GM04503 (cell line): Measurements from ENCODE around the gene AURKA.

Experiments
- DNase-seq: peaks from one replicate; pipeline ENCODE4 v3.0.0-alpha.2; 2012; ENCODE audit warnings: low read depth

Gene AURKA

DNA sequence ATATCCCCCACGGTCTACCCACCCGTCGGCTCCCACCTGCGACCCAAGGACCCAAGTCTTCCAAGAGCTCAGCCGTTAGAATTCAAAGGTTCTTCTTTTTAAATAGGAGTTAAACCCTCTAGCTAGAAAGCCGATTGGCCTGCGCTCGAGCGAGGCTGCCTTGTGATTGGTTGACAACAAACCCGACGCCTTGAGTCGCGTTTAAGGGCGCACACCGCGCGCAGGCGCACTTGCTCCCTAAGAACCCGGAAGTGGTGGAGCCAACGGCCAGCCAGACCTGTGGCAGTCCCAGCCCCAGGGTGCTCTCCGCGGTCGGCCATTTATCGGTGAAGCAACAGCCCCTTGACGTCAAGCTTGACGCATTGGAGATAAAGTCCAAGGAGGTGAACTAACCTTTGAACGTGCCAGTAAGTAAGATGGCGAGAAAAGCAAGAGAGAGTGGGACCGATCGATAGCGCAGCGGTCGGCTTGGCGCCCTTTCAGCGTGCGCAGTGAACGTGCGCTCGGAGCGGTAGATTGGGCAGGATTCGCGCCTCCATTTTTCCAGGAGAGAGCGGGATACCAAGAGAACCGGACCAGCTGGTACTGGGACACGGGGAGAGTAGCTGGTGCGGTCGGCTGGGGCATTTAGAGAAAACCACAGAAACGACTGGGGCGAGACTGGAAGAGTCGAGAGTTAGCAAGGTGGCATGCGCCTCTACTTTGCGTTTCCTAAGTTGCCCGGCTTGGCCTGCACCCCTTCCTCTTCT lies at the start of gene AURKA, which contains the start of gene CSTF1:
Gene AURKA (minus strand): TSS at position 84 of the 749 bp plus-strand sequence. CDS start 4,018 bp downstream, outside the sequence.
Gene CSTF1 (plus strand): TSS at position 514 of the 749 bp plus-strand sequence. CDS start 2,908 bp downstream, outside the sequence.
- peak; percentile 99 for DNase-seq

DNA sequence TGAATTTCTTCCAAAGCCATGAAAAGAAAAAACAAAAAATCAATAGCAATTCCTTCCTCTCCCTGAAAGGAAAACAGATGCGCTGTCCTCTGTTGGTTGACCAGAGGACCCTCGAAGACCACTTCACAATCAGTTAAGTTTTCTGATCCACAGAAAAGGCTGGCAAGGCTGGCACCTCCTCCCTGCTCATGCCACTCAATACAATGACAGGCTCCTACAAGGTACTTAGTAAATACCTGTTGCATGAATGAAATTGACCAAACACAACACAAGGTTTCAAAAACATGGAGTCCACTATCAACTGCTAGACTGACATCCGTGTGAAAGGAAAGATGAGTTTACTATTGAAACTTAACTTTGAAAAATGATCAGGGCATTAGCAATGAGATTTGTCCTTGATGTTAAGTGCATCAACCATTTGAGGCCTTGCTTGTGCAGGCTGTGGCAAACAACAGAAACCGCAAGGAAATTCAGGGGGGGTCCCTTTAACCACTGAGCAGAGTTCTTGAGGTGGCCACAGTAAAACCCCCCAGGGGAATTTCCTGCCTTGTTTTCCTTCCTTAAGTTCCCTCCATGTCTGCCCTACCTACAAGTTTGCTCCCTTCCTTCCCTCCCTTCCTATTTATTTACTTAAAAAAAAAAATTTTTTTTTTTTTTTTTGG lies 48.5 kb upstream of the AURKA start:
- no peak for DNase-seq

DNA sequence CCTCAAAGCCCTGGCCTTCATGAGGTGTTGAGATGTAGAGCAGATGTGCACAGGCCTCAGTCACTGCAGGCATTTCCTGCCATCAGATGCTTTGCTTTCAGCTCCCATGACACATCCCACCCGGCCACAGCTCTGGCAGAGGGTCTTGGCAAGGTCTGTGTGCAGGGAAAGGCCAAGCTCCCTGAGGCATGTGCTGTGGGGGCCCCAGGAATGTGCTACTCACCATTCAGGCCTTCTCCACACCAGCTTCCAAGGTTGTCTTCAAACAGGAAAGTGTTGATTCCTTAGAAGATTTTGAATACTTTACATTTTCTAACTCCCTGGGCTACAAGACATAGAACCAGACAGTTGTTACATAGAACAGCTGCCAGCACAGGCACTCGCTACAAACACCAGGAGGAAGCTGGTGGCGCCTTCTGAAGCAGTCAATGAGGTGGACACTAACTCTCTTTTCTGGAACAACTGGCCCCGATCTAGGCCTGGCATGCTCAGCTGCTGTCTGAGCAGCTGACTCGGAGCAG lies 47.8 kb upstream of the AURKA start:
- peak; percentile 99 for DNase-seq

DNA sequence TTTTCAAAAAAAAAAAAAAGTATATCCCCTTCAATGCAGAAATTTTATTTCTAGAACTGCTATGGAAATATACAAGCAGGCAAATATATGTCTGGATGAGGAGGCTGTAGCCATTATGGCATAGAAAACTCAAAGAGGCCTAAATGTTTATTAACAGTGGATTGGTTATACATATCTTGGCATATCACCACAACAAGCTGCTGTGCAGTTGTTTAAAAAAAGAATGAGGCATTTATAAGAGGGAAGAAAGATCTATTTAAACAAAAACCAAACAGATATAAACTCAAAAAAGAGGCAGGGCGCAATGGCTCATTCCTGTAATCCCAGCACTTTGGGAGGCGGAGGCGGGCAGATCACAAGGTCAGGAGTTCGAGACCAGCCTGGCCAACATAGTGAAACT lies 46.3 kb upstream of the AURKA start:
- no peak for DNase-seq

DNA sequence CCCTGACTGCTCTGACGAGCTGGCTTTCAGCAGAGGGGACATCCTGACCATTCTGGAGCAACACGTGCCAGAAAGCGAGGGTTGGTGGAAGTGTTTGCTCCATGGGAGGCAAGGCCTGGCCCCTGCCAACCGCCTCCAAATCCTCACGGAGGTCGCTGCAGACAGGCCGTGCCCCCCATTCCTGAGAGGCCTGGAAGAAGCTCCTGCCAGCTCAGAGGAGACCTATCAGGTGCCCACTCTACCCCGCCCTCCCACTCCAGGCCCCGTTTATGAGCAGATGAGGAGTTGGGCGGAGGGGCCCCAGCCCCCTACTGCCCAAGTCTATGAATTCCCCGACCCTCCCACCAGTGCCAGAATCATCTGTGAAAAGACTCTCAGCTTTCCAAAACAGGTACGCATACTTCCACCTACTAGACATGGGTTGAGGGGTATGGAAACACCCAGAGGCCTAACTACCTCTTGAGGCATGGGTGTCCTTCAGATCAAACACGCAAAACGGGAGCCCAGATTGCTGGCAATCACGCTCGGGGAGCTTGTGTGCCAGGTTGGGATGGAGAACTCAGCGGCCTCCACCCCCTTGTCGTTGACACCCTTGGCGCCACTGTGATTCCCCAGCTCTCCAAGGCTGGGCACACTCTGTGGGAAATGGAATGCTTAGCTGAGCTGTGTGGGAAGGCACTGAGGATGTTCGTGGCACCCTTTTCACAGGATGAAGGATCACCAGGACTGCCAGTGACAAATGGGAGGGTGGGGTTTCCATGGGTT lies 45.4 kb upstream of the AURKA start:
- no peak for DNase-seq

DNA sequence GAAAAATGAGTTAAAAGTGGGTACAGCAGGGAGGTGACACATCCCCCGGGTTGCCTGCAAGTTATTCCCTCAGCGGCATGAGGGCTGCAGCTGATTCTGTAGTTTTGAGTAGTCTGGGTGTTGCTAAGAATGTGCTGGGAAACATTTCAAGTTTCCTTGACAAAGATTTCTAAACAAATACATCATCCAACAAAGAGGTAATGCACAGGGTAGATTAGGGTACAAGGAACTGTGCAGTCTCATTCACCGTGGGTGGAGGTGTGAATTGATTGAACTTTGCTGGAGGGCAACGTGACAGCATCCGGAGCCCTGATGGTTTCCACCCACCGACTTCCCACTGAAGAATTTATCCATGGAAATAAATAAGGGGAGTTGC lies 41.9 kb upstream of the AURKA start:
- DNase-seq: peak; percentile 87

DNA sequence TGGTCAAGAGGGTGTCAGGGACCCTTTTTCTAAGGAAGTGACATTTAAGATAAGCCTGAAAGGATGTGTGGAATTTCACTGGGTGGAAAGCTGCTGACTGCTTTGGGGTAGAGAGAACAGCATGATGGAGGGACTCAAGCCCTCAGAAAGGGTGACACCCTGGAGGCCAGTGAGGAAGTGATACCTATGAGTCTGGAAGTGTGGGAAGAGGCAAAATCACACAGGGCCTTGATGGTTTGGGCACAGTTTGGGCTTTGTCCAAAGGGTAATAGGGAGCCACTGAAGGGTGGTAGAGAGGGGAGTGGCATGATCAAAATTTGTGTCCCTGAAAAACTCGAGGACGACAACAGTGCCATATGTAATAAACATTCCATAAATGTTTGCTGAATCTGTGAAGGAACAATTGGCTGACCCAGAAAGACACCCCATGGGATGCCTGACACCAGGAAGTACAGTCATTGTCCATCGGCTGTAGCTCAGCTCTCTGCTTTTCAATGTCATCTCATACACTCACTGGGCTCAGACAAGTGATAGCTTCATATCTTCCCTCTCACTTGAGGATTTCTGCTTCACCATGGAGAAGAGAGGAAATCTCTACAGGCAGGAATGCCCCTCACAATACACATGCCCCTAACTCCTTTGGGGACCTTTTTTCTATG lies 41.3 kb upstream of the AURKA start:
- DNase-seq: no peak

DNA sequence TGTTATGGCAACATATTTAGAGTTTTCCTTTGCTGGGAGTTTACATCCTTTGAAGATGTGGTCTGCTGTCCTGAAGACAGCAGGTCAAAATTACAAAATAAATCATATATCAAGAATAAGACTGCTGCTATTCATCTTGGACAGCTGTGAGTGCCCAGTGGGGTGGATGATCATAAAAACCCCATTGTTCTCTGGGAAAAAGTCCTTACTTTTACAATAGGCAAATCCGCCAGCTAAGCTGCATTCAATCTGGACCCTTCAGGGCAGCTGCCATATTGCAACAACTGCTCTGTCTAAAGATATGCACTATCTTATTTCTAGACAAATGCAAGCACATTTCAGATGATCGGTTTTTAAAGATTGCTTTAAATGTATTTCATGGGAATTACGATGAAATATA lies 39.5 kb upstream of the AURKA start:
- no peak for DNase-seq

DNA sequence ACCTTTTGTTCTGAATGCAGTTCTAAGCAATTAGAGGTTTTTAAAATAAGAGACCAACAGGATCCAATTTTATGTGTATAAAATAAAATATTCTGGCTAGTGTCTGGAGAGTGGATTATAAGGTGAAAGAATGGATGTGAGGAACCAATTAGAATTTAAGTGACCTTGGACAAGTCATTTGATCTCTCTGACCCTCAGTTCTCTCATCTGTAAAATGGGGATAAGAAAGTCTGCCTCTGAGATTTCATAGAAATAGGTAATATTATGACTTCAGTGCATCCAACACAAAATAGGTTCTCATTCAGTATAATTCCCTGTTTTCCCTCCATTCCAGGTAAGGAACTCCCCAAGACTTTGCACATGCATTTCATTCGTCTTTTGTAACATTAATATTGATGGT lies 38.9 kb upstream of the AURKA start:
- DNase-seq: no peak

DNA sequence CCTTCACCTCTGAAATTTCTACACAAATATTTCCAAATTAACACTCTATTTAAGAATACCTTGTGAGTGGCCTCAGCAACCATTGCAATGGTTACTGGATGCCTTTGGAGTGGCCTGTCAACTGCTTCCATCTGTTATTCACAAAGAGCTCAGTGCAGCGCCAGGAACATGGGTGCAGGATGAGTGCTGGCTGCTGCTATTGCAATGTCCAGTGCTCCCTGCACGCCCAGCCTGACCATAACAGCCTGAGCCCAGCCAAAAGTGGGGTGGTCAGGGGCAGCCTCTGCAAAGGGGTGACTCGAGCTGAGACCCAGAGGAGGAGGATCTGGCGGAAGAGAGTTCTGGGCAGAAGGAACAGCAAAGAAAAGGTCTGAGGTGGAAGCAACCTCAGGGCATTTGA lies 38.4 kb upstream of the AURKA start:
- no peak for DNase-seq

DNA sequence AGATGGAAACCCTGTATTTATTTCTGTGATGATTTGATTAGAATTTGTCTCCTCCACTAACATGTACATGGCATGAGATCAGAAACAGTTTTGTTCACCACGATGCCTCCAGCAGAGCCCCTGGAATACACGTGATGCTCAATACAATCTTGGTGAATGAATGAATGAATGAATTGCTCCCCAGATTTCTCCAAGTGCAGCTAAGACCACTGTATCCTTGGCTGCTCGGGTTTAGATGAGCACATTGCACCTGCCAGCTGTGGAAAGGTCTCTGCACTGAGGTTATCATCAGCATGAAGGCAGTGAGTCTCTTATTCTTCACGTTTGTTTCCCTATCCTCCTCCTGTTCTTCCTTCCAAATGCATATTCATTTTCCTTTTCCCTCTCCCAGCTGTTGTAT lies 37.9 kb upstream of the AURKA start:
- no peak for DNase-seq

DNA sequence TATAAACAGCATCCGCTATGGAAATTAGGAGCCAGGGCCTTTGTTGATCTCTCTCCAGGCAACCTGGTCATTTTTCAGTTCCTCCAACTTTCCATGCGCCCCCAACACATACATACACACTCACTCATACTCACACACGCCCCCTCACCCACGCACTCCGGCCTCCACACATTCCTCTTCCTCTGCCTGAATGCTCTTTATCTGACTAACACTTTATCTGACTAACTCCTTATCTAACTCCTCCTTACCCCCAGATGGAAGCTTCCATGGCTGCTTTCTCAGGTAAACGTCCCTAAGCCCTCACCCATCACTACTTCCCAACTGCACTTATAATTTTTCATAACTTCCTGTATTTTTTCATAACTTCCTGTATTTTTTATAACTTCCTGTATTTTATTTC lies 37.5 kb upstream of the AURKA start:
- DNase-seq: peak; percentile 59

DNA sequence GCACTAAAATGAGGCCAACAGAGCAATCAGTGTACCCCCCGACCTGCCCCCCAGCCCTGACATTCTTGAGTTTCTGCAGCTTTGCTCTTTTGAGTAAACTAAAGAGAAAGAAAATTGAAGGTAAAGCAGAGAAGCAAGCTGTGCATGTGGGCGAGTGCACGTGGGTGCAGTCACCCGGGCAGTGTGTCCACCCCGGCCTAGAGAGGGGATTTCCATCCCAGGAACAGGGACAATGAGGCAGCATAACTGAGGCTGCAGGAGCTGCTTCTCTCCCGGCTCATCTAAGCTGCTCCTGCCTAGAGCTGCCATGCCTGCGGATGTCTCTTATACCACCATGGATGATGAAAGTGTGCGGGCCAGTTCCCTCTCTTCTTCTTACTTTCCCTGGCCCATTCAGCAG lies 36.9 kb upstream of the AURKA start:
- no peak for DNase-seq

DNA sequence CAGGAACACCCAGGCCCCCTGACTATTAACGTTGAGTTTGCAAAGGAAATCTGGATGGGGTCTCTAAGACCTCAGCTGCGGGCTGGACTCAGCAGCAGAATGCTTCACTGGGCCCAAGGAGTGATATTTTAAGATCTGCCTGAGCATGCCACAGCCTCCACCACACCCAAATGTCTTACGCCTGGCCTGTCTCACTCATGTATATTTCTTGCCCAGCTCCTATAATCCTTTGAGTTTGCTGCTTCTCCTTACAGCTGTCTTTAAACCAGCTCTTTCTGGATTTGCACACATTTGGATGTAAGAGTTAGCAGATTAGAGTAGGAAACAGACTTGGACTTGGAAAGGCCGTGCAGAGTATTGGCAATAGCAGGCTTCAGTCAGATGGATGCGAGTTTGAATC lies 36.4 kb upstream of the AURKA start:
- no peak for DNase-seq

DNA sequence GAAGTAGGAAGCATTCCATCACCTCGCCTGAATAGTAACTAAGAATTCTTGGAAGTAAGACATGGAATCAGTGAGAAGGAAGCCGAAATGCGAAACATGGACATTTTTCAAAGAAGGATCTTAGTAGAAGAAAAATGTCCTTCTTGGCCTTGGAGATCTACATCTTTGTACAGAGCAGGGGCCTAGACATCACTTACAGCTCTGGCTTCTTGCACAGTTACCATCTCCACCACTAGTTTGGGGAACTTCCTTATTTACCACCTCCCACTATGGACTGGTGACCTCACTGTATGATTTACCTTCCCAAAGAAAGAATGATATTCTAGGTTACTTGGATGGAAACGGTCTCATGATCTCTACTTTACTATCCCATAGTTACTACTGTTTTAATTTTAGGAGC lies 35.8 kb upstream of the AURKA start:
- DNase-seq: no peak

DNA sequence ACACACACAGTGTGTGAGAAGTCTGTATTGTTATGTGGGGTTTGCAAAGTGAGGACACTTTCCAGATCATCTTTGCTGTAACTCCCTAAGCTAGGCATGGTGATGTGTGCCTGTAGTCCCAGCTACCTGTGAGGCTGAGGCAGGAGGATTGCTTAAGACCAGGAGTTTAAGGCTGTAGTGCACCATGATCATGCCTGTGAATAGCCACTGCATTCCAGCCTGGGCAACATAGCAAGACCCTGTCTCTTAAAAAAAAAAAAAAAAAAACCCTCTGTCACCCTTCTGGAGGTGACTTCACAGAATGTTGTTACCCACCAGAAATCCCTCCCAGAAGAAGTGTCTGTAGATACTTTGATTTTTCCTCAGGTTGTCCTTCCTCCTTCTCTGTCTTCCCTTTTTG lies 34.9 kb upstream of the AURKA start:
- DNase-seq: no peak

DNA sequence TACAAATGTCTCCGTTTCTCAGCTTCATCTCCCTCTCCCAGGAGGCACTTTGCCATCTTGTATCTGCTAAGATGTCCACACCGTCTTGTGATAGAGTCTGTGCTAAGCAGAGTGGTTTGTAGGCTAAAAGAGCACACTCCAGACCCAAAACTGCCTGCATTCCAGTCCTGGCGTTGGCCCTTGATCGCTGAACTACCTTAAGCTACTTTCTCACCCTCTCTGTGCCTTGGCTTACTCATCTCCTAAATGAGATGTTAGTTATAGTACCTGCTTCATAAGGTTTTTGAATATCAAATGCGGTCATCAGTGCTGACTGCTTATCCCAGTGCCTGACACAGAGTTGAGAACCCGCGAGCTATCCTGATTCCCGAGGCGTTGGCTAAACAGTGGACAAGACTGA lies 34.0 kb upstream of the AURKA start:
- DNase-seq: no peak

DNA sequence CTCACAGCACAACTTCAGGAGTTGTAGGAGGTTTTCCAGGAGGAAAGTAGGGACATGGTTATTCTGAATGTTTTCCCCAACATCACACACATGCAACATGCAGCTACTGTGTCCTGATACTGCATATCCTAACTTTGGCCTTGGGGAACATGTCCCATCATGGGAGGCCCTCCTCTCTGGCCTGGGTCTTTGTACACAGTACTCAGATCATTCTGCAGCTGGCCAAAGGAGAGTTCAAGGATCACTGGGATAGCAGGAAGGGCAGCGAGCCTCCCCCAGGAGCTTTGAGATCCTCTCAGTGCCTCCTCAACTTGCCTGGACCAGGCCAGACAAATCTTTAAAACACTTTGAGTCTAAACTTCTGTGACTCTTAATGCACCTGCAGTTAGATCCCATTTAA lies 32.9 kb upstream of the AURKA start:
- DNase-seq: no peak

DNA sequence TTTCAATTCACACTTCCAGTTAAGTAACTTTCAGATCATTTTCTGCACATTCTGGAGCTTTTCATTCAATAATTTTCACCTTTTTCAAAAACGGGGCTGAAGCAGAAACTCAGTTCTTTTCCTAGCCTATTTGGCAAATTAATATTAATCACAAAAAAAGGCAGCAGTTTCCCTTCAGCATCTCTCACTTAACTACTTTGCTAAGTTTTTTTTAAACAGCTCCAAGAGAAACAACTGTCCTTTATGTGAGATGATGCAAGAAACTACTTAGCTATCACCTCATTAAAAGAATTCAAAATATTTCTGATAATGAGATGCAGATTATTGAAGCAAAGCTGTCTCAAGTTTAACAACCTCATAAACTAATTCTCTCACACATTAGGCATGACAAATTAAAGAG lies 31.9 kb upstream of the AURKA start:
- DNase-seq: no peak

DNA sequence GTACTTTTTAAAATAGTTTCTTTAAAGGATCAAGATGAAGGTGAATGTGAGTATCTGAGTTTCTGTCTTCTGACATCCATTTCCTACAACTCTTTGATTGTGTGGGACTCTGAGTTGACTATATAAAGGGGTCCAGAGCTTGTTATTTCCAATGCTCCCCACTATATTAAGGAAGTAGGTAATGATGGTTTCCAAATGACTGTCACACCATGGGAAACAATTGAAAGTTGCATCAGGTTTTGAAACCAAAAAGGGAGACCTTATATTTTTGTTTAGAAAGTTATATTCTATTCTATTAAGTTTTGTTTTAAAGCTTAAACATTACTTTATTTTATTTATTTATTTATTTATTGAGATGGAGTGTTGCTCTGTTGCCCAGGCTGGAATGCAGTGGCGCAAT lies 31.2 kb upstream of the AURKA start:
- DNase-seq: no peak

DNA sequence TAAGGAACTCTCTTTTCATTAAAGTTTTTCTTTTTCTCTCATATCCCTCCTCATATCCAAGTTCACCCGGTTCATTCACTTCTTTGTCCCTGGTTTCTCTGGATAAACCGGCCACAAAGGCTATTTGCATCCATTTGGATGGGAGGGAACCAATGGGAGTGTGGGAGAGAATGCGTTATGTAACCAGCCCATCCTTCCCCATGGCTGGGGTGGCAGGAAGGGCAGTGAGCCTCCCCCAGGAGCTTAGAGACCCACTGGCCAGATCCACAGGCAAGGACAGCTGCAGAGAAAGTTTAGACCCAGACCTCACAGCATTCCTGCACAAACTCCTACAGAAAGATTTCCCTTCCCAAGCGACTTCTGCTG lies 30.8 kb upstream of the AURKA start:
- DNase-seq: no peak

DNA sequence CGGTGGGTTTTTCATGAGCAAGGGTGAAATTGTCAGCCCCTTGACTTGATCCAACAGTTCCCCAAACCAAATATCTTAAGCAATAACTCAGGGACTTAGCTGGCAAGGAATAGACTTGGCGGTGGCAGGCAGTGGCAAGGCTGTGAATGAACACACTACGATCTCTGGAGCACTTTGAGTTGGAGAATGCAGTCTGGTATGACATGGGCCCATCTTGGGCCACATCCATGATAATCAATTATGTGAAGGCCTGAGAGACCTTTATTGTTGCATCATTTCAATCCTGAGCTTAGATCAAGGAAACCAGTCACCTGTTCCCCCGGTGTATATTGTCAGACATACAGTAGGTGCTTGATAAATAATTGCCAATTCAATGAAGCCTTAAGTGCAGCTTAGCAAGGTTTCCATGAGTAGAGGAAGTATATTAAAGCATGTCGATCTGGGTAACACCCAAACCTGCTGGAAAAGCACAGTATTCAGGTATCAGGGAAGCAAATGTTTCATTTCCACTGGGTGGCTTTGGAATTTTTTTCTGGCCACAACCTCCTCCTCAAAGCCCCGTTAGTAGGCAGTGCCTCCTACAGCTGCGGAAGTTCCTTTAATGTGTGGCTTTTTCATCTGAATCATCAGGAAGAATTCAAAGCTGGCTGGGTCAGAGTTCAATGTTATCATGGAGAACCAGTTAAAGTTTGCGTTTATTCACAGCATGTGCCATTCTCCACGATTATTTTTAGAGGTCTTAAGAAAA lies 30.2 kb upstream of the AURKA start:
- DNase-seq: no peak
